H1 (cell line): ENCODE data around the gene INPPL1. TPM values are rescaled to one million over a fixed set of nuclear protein-coding genes. Genes with fewer than 3 reads are reported as not detected.

ENCODE experiments used
- FOSL1 ChIP-seq: IDR thresholded peaks from 2 replicates; pipeline ENCODE4 v1.6.1; 2011; ENCODE audit warnings: mild to moderate bottlenecking, low read depth, low read length, moderate library complexity; ENCODE audit not compliant: insufficient read depth
- polyA plus RNA-seq, 7 experiments: library from polyadenylated mRNA; depleted of rRNA in 3 of 7; stranded (reverse) in 5 of 7; unstranded in 2 of 7; fragments of >200 nt in 5 of 7; fragments of 200-250 nt in 2 of 7; gene quantifications; 1 replicate in 5 of 7; 2 replicates in 1 of 7; 4 replicates in 1 of 7; pipeline versions ENCODE4 v1.2.1 to v1.2.3, GENCODE V29; 2011 to 2013; ENCODE audit warnings: missing spikeins in 2 of 7, mixed read lengths in 2 of 7
- total RNA-seq: library from RNA; stranded (reverse); fragmentation: NEBNext Ultra II Directional; extraction: Animal tissue kit (Norgen Biotek cat#: 25700); gene quantifications from 2 replicates; pipeline ENCODE4 v1.2.1, GENCODE V29; 2021

The INPPL1 gene
- total and polyA plus RNA-seq, 2 of the 8 experiments (the other 6 are each of a cell fraction or from before 2014, with no cell fraction given), result 54.5 to 79.5 TPM

DNA sequence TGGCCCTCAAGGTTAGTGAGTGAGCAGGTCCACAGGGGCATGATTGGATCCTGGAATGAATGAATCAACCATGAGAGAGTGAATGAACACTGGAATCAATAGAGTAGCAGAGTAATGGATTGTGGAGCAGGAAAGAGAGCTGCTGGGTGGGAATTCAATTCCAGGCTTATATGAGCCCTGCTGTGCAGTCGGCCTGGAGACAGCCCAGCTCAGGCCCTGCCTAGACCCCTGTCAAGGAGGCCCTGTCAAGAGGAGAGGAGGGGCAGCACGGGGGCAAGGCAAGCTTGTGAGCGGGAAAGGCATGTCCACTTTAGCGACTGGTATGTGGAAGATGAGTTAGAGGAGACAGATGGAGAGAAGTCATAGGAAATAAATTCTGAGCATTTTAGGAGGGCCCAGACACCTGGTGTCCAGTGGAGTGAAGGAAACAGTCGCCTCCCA lies 33.9 kb upstream of the INPPL1 start (continued):
- TF ChIP-seq FOSL1, result no peak
